Loucy (cell line): ENCODE data around the gene ZMAT5.

Source experiments
- H2AFZ ChIP-seq: fragments of 200-600 bp; sonication (generic); 2 replicates; pipeline ENCODE4 v1.6.0; 2016; ENCODE audit warnings: antibody characterized with exemption, mild to moderate bottlenecking, low read length, moderate library complexity
- H3F3A ChIP-seq: fragments of 200-600 bp; 2 replicates; pipeline ENCODE4 v1.6.0; 2016; ENCODE audit warnings: antibody characterized with exemption, low read depth, mild to moderate bottlenecking
- H3K27me3 ChIP-seq: fragments of 200-600 bp; sonication (generic); 2 replicates; pipeline ENCODE4 v1.6.1; 2014; ENCODE audit warnings: low read length, mild to moderate bottlenecking; ENCODE audit not compliant: insufficient read depth, poor library complexity, severe bottlenecking
- H3K36me3 ChIP-seq: fragments of 200-600 bp; sonication (generic); 2 replicates; pipeline ENCODE4 v1.6.1; 2016; ENCODE audit warnings: low read length; ENCODE audit not compliant: insufficient read depth
- H3K4me1 ChIP-seq: fragments of 200-600 bp; sonication (generic); 2 replicates; pipeline ENCODE4 v1.5.1; 2014; ENCODE audit warnings: low read length, mild to moderate bottlenecking; ENCODE audit not compliant: insufficient read depth, poor library complexity, severe bottlenecking
- H3K4me2 ChIP-seq: fragments of 200-600 bp; sonication (generic); 2 replicates; pipeline ENCODE4 v1.6.0; 2014; ENCODE audit warnings: antibody characterized with exemption, low read length, low read depth, mild to moderate bottlenecking; ENCODE audit not compliant: poor library complexity, severe bottlenecking
- H3K4me3 ChIP-seq: fragments of 200-600 bp; sonication (generic); 2 replicates; pipeline ENCODE4 v1.5.1; 2014; ENCODE audit warnings: low read length, mild to moderate bottlenecking, mixed read lengths; ENCODE audit not compliant: poor library complexity, severe bottlenecking
- H3K79me2 ChIP-seq: fragments of 200-600 bp; sonication (generic); 2 replicates; pipeline ENCODE4 v1.6.1; 2014; ENCODE audit warnings: low read length; ENCODE audit not compliant: insufficient read depth
- H3K9ac ChIP-seq: fragments of 200-600 bp; sonication (generic); 2 replicates; pipeline ENCODE4 v1.6.0; 2014; ENCODE audit warnings: mild to moderate bottlenecking, low read depth, low read length, moderate library complexity; ENCODE audit not compliant: poor library complexity, severe bottlenecking
- H3K9me2 ChIP-seq: fragments of 200-600 bp; sonication (generic); replicated peaks from 2 replicates; pipeline ENCODE4 v1.6.1; 2016; ENCODE audit warnings: low read depth, low read length, mixed read lengths
- H3K9me3 ChIP-seq: fragments of 200-600 bp; sonication (generic); 2 replicates; pipeline ENCODE4 v1.6.1; 2014; ENCODE audit warnings: mild to moderate bottlenecking, antibody characterized with exemption, low read length, low read depth; ENCODE audit not compliant: insufficient read depth
- H4K20me1 ChIP-seq: fragments of 200-600 bp; sonication (generic); 2 replicates; pipeline ENCODE4 v1.6.0; 2014; ENCODE audit warnings: antibody characterized with exemption, low read length, mild to moderate bottlenecking; ENCODE audit not compliant: insufficient read depth, poor library complexity, severe bottlenecking
- CTCF ChIP-seq: fragments of 200-600 bp; sonication (generic); conservative IDR thresholded peaks from 2 replicates; pipeline ENCODE4 v1.5.1; 2014; ENCODE audit warnings: mild to moderate bottlenecking, antibody characterized with exemption, low read length
- EZH2phosphoT487 ChIP-seq: fragments of 200-600 bp; IDR thresholded peaks from 2 replicates; pipeline ENCODE4 v1.6.1; 2018; ENCODE audit warnings: antibody characterized with exemption, mild to moderate bottlenecking, moderate library complexity, borderline replicate concordance

ZMAT5 gene

GRCh38 chr22:29788339-29789279, 21.8 kb upstream of the ZMAT5 start:
- no peaks in the 10 kb centered on the region for H3K27me3 ChIP-seq
- TF ChIP-seq EZH2phosphoT487 (no peak), CTCF (no peak)
- H3K4me3 ChIP-seq: no peak overlapping the region
- no peaks in the 10 kb centered on the region for H3K79me2 ChIP-seq
- H3K36me3 ChIP-seq: peaks cover 53% of the 10 kb centered on the region; the same call in 1 of the 2 replicates
- H3F3A ChIP-seq: no peaks in the 10 kb centered on the region
- H3K9ac ChIP-seq: no peak overlapping the region
- H3K4me2 ChIP-seq: no peak overlapping the region
- no peaks in the 10 kb centered on the region for H4K20me1 ChIP-seq
- H3K4me1 ChIP-seq: no peaks in the 10 kb centered on the region
- no peaks in the 10 kb centered on the region for H3K9me2 ChIP-seq
- H2AFZ ChIP-seq: no peak overlapping the region
- no peaks in the 10 kb centered on the region for H3K9me3 ChIP-seq

- Histone ChIP-seq H3K4me2 (no peak overlapping the region), H2AFZ (no peak overlapping the region), H3K4me3 (no peak overlapping the region), H3K79me2 (no peaks in the 10 kb centered on the region), H4K20me1 (no peaks in the 10 kb centered on the region), H3K27me3 (no peaks in the 10 kb centered on the region), H3K9me3 (no peaks in the 10 kb centered on the region), H3K4me1 (no peaks in the 10 kb centered on the region), H3K36me3 (peaks cover 42% of the 10 kb centered on the region; the same call in 1 of the 2 replicates), H3K9me2 (no peaks in the 10 kb centered on the region), H3K9ac (no peak overlapping the region), H3F3A (no peaks in the 10 kb centered on the region)
- TF ChIP-seq CTCF: no peak
- no peak for TF ChIP-seq EZH2phosphoT487
These were observed 20.7 kb upstream of the ZMAT5 start for GRCh38 chr22:29787371-29787980.

- H2AFZ ChIP-seq: no peak overlapping the region
- H3K4me1 ChIP-seq: no peaks in the 10 kb centered on the region
- no peaks in the 10 kb centered on the region for H4K20me1 ChIP-seq
- H3K4me3 ChIP-seq: no peak overlapping the region
- H3K36me3 ChIP-seq: peaks cover 32% of the 10 kb centered on the region; the same call in 1 of the 2 replicates
- no peaks in the 10 kb centered on the region for H3K9me2 ChIP-seq
- H3K9ac ChIP-seq: no peak overlapping the region
- no peaks in the 10 kb centered on the region for H3K79me2 ChIP-seq
- no peak overlapping the region for H3K4me2 ChIP-seq
- H3F3A ChIP-seq: no peaks in the 10 kb centered on the region
- no peaks in the 10 kb centered on the region for H3K27me3 ChIP-seq
- TF ChIP-seq EZH2phosphoT487 (no peak), CTCF (no peak)
- H3K9me3 ChIP-seq: no peaks in the 10 kb centered on the region
These were observed 19.2 kb upstream of the ZMAT5 start for GRCh38 chr22:29786031-29786430.
